OCI-LY7 (cell line): ENCODE data around the gene VENTX. TPM values are rescaled to one million over a fixed set of nuclear protein-coding genes. Genes with fewer than 3 reads are reported as not detected.

Source experiments
- BruUV-seq: library from RNA; stranded (reverse); fragments of 400-500 nt; replicated peaks from 2 replicates; lab custom pipeline; 2021; lab: Mats Ljungman, UMichigan
- CTCF ChIA-PET: fragments of 300-600 bp; sonication (Branson Sonifier 250); formaldehyde crosslinking; loops from one replicate; lab custom pipeline; 2022; ENCODE audit warnings: antibody characterized with exemption; ENCODE audit not compliant: unreplicated experiment; lab: Charles Lee
- POLR2A ChIA-PET: fragments of 300-600 bp; sonication (Branson Sonifier 250); formaldehyde crosslinking; loops from one replicate; lab custom pipeline; 2022; ENCODE audit warnings: antibody characterized with exemption; lab: Charles Lee
- DNase-seq: peaks from one replicate; pipeline ENCODE4 v3.0.0-alpha.2; 2015; ENCODE audit warnings: low spot score
- H2AFZ ChIP-seq: fragments of 200-600 bp; sonication (generic), shearing (Covaris generic); 2 replicates; pipeline ENCODE4 v1.6.1; 2014; ENCODE audit warnings: mild to moderate bottlenecking, antibody characterized with exemption, low read length, moderate library complexity
- H3K27ac ChIP-seq: fragments of 200-600 bp; sonication (generic); 2 replicates; pipeline ENCODE4 v1.5.1; 2014; ENCODE audit warnings: mixed run types, low read depth, mild to moderate bottlenecking, moderate library complexity, low read length, inconsistent platforms; ENCODE audit not compliant: poor library complexity, severe bottlenecking
- H3K36me3 ChIP-seq: fragments of 200-600 bp; sonication (generic); 2 replicates; pipeline ENCODE4 v1.6.1; 2014; ENCODE audit warnings: mild to moderate bottlenecking, antibody characterized with exemption, low read length, moderate library complexity, mixed read lengths; ENCODE audit not compliant: insufficient read depth
- H3K4me1 ChIP-seq: fragments of 200-600 bp; sonication (generic); 2 replicates; pipeline ENCODE4 v1.5.1; 2014; ENCODE audit warnings: mild to moderate bottlenecking, low read length; ENCODE audit not compliant: insufficient read depth, poor library complexity, severe bottlenecking
- H3K4me2 ChIP-seq: fragments of 200-600 bp; sonication (generic); 2 replicates; pipeline ENCODE4 v1.6.1; 2014; ENCODE audit warnings: mild to moderate bottlenecking, low read length
- H3K4me3 ChIP-seq: fragments of 200-600 bp; sonication (generic); 2 replicates; pipeline ENCODE4 v1.5.1; 2014; ENCODE audit warnings: mild to moderate bottlenecking, low read depth, low read length; ENCODE audit not compliant: poor library complexity, severe bottlenecking
- H3K79me2 ChIP-seq: fragments of 200-600 bp; sonication (generic); 2 replicates; pipeline ENCODE4 v1.6.1; 2016; ENCODE audit warnings: low read depth, mild to moderate bottlenecking, low read length, moderate library complexity, mixed read lengths; ENCODE audit not compliant: insufficient read depth
- H3K9me2 ChIP-seq: fragments of 200-600 bp; sonication (generic); 2 replicates; pipeline ENCODE4 v1.6.1; 2016; ENCODE audit warnings: mild to moderate bottlenecking, low read length, mixed read lengths; ENCODE audit not compliant: insufficient read depth
- H3K9me3 ChIP-seq: fragments of 200-600 bp; sonication (generic); 2 replicates; pipeline ENCODE4 v1.6.1; 2014; ENCODE audit warnings: mild to moderate bottlenecking, mixed run types, low read length, mixed read lengths
- H4K20me1 ChIP-seq: fragments of 200-600 bp; sonication (generic); 2 replicates; pipeline ENCODE4 v1.6.1; 2014; ENCODE audit warnings: mild to moderate bottlenecking, antibody characterized with exemption, low read length, moderate library complexity, mixed read lengths; ENCODE audit not compliant: insufficient read depth
- EZH2phosphoT487 ChIP-seq: fragments of 200-600 bp; sonication (generic); IDR thresholded peaks from 2 replicates; pipeline ENCODE4 v1.6.1; 2018; ENCODE audit warnings: low read depth, borderline replicate concordance, mild to moderate bottlenecking, mixed run types, antibody characterized with exemption, low read length, moderate library complexity, mixed read lengths
- intact Hi-C: fragments of 100-400 bp; cut with micrococcal nuclease; formaldehyde crosslinking; loops from one replicate; pipeline ENCODE4 v1.10.0; 2022; ENCODE audit not compliant: unreplicated experiment
- total RNA-seq, 2 experiments: library from RNA; depleted of rRNA in 1 of 2; stranded (reverse); fragments of >200 nt in 1 of 2; shearing (Covaris generic) in 1 of 2; gene quantifications; 2 replicates each; pipeline ENCODE4 v1.2.3, GENCODE V29; 2014 to 2022
- TF ChIP-seq, protein P1 (sequence below): fragments of 200-600 bp; sonication (generic); conservative IDR thresholded peaks from 2 replicates; pipeline ENCODE4 v1.5.1; 2014; ENCODE audit warnings: mild to moderate bottlenecking, antibody characterized with exemption, low read length, moderate library complexity, mixed read lengths

VENTX gene
- total RNA-seq, 2 experiments from 2014 or later = not detected

DNA sequence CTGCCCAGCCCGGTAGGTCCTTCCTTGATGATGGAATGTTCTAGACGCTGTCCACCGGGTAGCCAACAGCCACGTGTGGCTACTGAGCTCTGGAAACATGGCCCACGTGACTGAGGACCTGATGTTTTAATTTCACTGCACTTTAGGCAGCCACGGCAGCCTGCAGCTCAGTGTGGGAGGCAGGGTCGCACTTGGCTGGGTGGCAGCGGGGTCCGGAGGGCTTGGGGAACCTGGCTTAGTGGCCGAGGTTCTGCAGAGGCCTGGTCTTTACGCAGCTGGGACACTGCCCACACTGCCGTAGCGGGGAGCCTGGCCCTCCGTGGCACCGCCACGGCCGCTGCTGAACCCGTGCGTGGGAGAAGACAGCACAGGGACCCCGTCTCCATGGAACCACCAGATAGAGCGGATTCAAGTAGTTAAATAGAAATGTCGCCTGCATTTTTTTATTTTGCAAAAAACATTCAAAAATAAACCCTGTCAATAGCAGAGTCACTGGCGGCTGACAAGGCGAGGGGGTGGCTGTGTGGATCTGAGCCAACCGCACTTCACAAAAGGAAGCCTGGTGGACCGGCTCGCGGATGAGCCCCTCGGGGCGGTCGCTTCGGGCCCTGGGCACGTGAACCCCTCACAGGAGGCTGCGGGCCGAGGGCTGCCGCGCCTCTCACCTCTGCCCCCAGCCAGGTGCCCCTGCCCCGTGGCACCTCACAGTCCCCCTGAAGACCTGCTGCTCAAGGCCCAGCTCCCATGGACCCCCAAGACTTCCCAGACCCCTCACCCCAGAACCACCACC is 33.2 kb upstream of the VENTX start:
- intact Hi-C loops = no loop called here

DNA sequence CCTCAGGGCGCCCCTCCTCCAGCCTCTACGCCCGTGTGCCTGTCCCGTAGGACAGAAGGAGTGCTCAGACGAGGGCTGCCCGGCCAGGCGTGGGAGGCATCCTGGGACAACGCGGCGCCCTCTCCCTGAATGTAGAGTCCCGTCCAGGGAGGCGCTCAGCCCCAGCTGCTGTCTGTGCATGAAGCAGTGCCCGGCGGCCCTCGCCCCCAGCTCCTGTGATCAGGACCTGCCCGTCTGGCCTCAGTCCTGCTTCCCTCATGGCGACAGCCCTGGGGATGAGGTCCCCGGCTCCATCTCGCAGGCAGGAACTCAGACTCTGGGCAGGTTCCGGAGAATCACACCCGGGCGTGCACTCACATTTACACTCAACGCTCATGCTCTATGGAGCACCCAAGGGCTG is 32.5 kb upstream of the VENTX start:
- Histone ChIP-seq H2AFZ (no peak overlapping the region), H3K79me2 (no peaks in the 10 kb centered on the region), H3K27ac (no peak overlapping the region), H3K9me3 (no peaks in the 10 kb centered on the region), H3K4me2 (no peak overlapping the region), H3K4me3 (no peak overlapping the region), H4K20me1 (no peaks in the 10 kb centered on the region), H3K9me2 (no peaks in the 10 kb centered on the region), H3K4me1 (no peaks in the 10 kb centered on the region), H3K36me3 (no peaks in the 10 kb centered on the region)
- ChIA-PET CTCF (no interaction called here), POLR2A (no interaction called here)
- DNase-seq = no peak
- intact Hi-C loops = no loop called here
- TF ChIP-seq EZH2phosphoT487 = no peak
- TF ChIP-seq, protein P1, sequence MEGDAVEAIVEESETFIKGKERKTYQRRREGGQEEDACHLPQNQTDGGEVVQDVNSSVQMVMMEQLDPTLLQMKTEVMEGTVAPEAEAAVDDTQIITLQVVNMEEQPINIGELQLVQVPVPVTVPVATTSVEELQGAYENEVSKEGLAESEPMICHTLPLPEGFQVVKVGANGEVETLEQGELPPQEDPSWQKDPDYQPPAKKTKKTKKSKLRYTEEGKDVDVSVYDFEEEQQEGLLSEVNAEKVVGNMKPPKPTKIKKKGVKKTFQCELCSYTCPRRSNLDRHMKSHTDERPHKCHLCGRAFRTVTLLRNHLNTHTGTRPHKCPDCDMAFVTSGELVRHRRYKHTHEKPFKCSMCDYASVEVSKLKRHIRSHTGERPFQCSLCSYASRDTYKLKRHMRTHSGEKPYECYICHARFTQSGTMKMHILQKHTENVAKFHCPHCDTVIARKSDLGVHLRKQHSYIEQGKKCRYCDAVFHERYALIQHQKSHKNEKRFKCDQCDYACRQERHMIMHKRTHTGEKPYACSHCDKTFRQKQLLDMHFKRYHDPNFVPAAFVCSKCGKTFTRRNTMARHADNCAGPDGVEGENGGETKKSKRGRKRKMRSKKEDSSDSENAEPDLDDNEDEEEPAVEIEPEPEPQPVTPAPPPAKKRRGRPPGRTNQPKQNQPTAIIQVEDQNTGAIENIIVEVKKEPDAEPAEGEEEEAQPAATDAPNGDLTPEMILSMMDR = no peak
- BruUV-seq = no TSS peak

More for the DNA sequence above, 33.2 kb upstream of the VENTX start:
- Histone ChIP-seq H3K79me2 (no peaks in the 10 kb centered on the region), H3K4me3 (no peak overlapping the region), H3K4me2 (no peak overlapping the region), H3K27ac (no peak overlapping the region), H3K9me2 (no peaks in the 10 kb centered on the region), H3K9me3 (no peaks in the 10 kb centered on the region), H2AFZ (no peak overlapping the region), H3K4me1 (no peaks in the 10 kb centered on the region), H3K36me3 (no peaks in the 10 kb centered on the region), H4K20me1 (no peaks in the 10 kb centered on the region)
- no peak for TF ChIP-seq EZH2phosphoT487
- TF ChIP-seq, protein P1 = no peak
- ChIA-PET POLR2A (interaction anchor here (0.6 kb wide), 1 partner anchor 729 kb away, joined by 6 read pairs; no protein-coding TSS in a partner anchor), CTCF (no interaction called here)
- no TSS peak for BruUV-seq
- no peak for DNase-seq
